HEK293 (cell line): Measurements from ENCODE around the gene DOP1B.

ENCODE experiments used
- CTCF ChIA-PET: fragments of 350-600 bp; formaldehyde crosslinking; extraction: SDS; loops from one replicate; lab custom pipeline; 2021; ENCODE audit warnings: antibody characterized with exemption; lab: Yijun Ruan, JAX
- POLR2A ChIA-PET: fragments of 300-600 bp; formaldehyde crosslinking; extraction: SDS; loops from one replicate; lab custom pipeline; 2020; ENCODE audit warnings: antibody characterized with exemption, inconsistent platforms; lab: Yijun Ruan, JAX
- H3K27ac ChIP-seq: fragments of 200-500 bp; sonication (Bioruptor generic); 2 replicates; pipeline ENCODE4 v1.5.1; 2014; ENCODE audit warnings: low read depth, low read length, control low read depth, inconsistent platforms; ENCODE audit errors: extremely low read depth
- H3K36me3 ChIP-seq, 2 experiments: fragments of 200-500 bp in 1 of 2; sonication (Bioruptor generic) in 1 of 2; 1 replicate in 1 of 2; 2 replicates in 1 of 2; pipeline ENCODE4 v1.5.1; 2014 to 2017; ENCODE audit warnings: inconsistent platforms in 2 of 2, low read length in 2 of 2; ENCODE audit not compliant: control insufficient read depth in 2 of 2, insufficient read depth in 1 of 2
- H3K4me1 ChIP-seq: fragments of 200-500 bp; sonication (Bioruptor generic); 2 replicates; pipeline ENCODE4 v1.5.1; 2014; ENCODE audit warnings: mild to moderate bottlenecking, low read length, inconsistent platforms; ENCODE audit not compliant: control insufficient read depth, insufficient read depth
- H3K4me3 ChIP-seq: 2 replicates; pipeline ENCODE4 v1.5.1; 2011; ENCODE audit warnings: low read depth, mild to moderate bottlenecking, control low read depth, low read length, moderate library complexity
- H3K9me3 ChIP-seq: fragments of 200-500 bp; sonication (Bioruptor generic); 2 replicates; pipeline ENCODE4 v1.5.1; 2014; ENCODE audit warnings: low read depth, low read length, inconsistent platforms; ENCODE audit not compliant: control insufficient read depth, insufficient read depth
- BCL11B ChIP-seq: fragments of 450-650 bp; formaldehyde crosslinking; IDR thresholded peaks from 2 replicates; pipeline ENCODE4 v1.5.1; 2016; ENCODE audit warnings: low read depth, missing biosample characterization, missing genetic modification characterization
- GFI1B ChIP-seq: fragments of 450-650 bp; formaldehyde crosslinking; IDR thresholded peaks from 2 replicates; pipeline ENCODE4 v1.5.1; 2016; ENCODE audit warnings: missing biosample characterization, missing genetic modification characterization
- HIC1 ChIP-seq: fragments of 450-650 bp; formaldehyde crosslinking; IDR thresholded peaks from 2 replicates; pipeline ENCODE4 v1.5.1; 2016; ENCODE audit warnings: missing biosample characterization, missing genetic modification characterization
- TRIM28 ChIP-seq: IDR thresholded peaks from 2 replicates; pipeline ENCODE4 v1.6.1; 2011; ENCODE audit warnings: low read length, control low read depth, borderline replicate concordance
- ZNF184 ChIP-seq: fragments of 450-650 bp; IDR thresholded peaks from 2 replicates; pipeline ENCODE4 v1.5.1; 2018; ENCODE audit warnings: missing biosample characterization, mild to moderate bottlenecking, missing genetic modification characterization
- ZNF239 ChIP-seq: fragments of 450-650 bp; formaldehyde crosslinking; IDR thresholded peaks from 2 replicates; pipeline ENCODE4 v1.5.1; 2016; ENCODE audit warnings: missing biosample characterization, missing genetic modification characterization
- ZNF24 ChIP-seq: fragments of 450-650 bp; formaldehyde crosslinking; IDR thresholded peaks from 2 replicates; pipeline ENCODE4 v1.5.1; 2016; ENCODE audit warnings: missing biosample characterization, missing genetic modification characterization
- ZNF292 ChIP-seq: fragments of 450-650 bp; formaldehyde crosslinking; IDR thresholded peaks from 2 replicates; pipeline ENCODE4 v1.5.1; 2016; ENCODE audit warnings: low read depth, missing biosample characterization, missing genetic modification characterization, borderline replicate concordance
- ZNF302 ChIP-seq: fragments of 450-650 bp; formaldehyde crosslinking; IDR thresholded peaks from 2 replicates; pipeline ENCODE4 v1.5.1; 2016; ENCODE audit warnings: missing biosample characterization, missing genetic modification characterization, low read depth
- ZNF335 ChIP-seq: fragments of 450-650 bp; formaldehyde crosslinking; conservative IDR thresholded peaks from 2 replicates; pipeline ENCODE4 v1.5.1; 2016; ENCODE audit warnings: missing biosample characterization, missing genetic modification characterization
- ZNF341 ChIP-seq: fragments of 450-650 bp; formaldehyde crosslinking; IDR thresholded peaks from 2 replicates; pipeline ENCODE4; 2016; ENCODE audit warnings: low read depth, missing biosample characterization, missing genetic modification characterization
- ZNF664 ChIP-seq: fragments of 450-650 bp; formaldehyde crosslinking; IDR thresholded peaks from 2 replicates; pipeline ENCODE4 v1.5.1; 2016; ENCODE audit warnings: missing biosample characterization, missing genetic modification characterization
- TF ChIP-seq, protein P1 (sequence below): fragments of 450-650 bp; formaldehyde crosslinking; IDR thresholded peaks from 2 replicates; pipeline ENCODE4 v1.5.1; 2016; ENCODE audit warnings: missing biosample characterization, missing genetic modification characterization

Gene DOP1B

GRCh38 chr21:36179145-36179544 lies 22.5 kb downstream of the DOP1B start:
- Histone ChIP-seq H3K4me3 (no peak overlapping the region), H3K36me3 (no peaks in the 10 kb centered on the region), H3K27ac (no peak overlapping the region), H3K9me3 (no peaks in the 10 kb centered on the region), H3K4me1 (no peaks in the 10 kb centered on the region)
- POLR2A ChIA-PET: no interaction called here
- TF ChIP-seq TRIM28: no peak
- TF ChIP-seq ZNF335 (tag by site-specific recombination): no peak
- TF ChIP-seq, protein P1, sequence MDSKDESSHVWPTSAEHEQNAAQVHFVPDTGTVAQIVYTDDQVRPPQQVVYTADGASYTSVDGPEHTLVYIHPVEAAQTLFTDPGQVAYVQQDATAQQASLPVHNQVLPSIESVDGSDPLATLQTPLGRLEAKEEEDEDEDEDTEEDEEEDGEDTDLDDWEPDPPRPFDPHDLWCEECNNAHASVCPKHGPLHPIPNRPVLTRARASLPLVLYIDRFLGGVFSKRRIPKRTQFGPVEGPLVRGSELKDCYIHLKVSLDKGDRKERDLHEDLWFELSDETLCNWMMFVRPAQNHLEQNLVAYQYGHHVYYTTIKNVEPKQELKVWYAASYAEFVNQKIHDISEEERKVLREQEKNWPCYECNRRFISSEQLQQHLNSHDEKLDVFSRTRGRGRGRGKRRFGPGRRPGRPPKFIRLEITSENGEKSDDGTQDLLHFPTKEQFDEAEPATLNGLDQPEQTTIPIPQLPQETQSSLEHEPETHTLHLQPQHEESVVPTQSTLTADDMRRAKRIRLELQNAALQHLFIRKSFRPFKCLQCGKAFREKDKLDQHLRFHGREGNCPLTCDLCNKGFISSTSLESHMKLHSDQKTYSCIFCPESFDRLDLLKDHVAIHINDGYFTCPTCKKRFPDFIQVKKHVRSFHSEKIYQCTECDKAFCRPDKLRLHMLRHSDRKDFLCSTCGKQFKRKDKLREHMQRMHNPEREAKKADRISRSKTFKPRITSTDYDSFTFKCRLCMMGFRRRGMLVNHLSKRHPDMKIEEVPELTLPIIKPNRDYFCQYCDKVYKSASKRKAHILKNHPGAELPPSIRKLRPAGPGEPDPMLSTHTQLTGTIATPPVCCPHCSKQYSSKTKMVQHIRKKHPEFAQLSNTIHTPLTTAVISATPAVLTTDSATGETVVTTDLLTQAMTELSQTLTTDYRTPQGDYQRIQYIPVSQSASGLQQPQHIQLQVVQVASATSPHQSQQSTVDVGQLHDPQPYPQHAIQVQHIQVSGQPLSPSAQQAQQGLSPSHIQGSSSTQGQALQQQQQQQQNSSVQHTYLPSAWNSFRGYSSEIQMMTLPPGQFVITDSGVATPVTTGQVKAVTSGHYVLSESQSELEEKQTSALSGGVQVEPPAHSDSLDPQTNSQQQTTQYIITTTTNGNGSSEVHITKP: peak; percentile 56
- TF ChIP-seq HIC1: no peak
- no peak for TF ChIP-seq GFI1B (tag by site-specific recombination)
- TF ChIP-seq ZNF184: peak; percentile 99
- CTCF ChIA-PET: interaction anchor here (0.6 to 1.2 kb wide), 3 partner anchors 37 to 236 kb away, joined by 3 read pairs; no protein-coding TSS in a partner anchor

DNA sequence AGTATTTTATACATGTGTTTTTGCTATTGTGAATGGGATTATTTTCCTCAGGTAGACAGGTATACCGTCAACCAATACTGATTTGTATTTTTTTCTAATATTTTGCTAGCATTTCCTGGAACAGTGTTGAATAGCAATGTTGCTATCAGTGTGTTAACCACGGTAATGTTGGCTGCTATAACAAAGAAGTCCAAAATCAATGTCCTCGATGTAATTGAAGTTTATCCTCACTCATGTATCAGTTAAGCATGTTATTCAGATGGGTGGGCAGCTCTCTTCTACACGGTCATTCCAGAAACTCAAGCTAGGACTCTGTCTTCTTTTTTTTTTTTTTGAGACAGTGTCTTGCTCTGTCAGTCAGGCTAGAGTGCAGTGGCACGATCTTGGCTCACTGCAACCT lies 24.3 kb downstream of the DOP1B start:
- H3K27ac ChIP-seq: no peak overlapping the region
- ChIA-PET POLR2A (interaction anchor here (0.7 kb wide), 1 partner anchor 30 kb away, joined by 3 read pairs; no protein-coding TSS in a partner anchor), CTCF (no interaction called here)
- H3K4me3 ChIP-seq: no peak overlapping the region
- TF ChIP-seq ZNF302 (no peak), ZNF24 (tag by site-specific recombination) (no peak)
- TF ChIP-seq, all 188 proteins: peak for 0
- Histone ChIP-seq H3K9me3 (no peaks in the 10 kb centered on the region), H3K4me1 (no peaks in the 10 kb centered on the region), H3K36me3 (no peaks in the 10 kb centered on the region)

- Histone ChIP-seq H3K4me1 (peaks cover 7% of the 10 kb centered on the region), H3K36me3 (no peaks in the 10 kb centered on the region), H3K27ac (no peak overlapping the region), H3K9me3 (no peaks in the 10 kb centered on the region), H3K4me3 (no peak overlapping the region)
- ChIA-PET POLR2A (no interaction called here), CTCF (interaction anchor here (0.5 to 0.9 kb wide), 4 partner anchors 16 to 807 kb away, joined by 3 read pairs; no protein-coding TSS in a partner anchor)
- 0 out of 2 replicates have a peak, but pooled peaks have one; percentile 28 for TF ChIP-seq ZNF664
- no peak for TF ChIP-seq ZNF239
- TF ChIP-seq BCL11B (tag by site-specific recombination): no peak
- TF ChIP-seq ZNF292 (tag by site-specific recombination): no peak
- peak; percentile 12; the same call in 1 of the 2 replicates for TF ChIP-seq ZNF341
Measured at GRCh38 chr21:36183144-36183795, 26.6 kb downstream of the DOP1B start.
